ENCODE results near the gene FBXO42. TPM values are rescaled to one million over a fixed set of nuclear protein-coding genes. Genes with fewer than 3 reads are reported as not detected.

FBXO42 gene
- total RNA-seq, 1 donor from 2014 or later, result 5.8 TPM

DNA sequence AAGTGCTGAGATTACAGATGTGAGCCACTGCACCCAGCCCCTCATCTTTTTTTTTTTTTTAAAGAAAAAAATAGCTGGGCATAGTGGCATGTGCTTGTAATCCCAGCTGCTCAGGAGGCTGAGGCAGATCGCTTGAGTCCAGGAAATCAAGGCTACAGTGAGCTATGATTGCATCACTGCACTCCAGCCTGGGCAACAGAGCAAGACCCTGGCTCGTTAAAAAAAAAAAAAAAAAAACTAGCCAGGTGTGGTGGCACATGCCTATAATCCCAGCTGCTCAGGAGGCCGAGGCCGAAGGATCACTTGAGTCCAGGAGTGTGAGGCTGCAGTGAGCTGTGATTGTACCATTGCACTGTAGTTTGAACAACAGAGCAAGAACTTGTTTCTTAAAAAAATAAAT is 28.6 kb upstream of the FBXO42 start:
- H3K4me3 ChIP-seq (ENCODE audit: low read depth, low read length), result no peak overlapping the region
- TF ChIP-seq, protein P1, sequence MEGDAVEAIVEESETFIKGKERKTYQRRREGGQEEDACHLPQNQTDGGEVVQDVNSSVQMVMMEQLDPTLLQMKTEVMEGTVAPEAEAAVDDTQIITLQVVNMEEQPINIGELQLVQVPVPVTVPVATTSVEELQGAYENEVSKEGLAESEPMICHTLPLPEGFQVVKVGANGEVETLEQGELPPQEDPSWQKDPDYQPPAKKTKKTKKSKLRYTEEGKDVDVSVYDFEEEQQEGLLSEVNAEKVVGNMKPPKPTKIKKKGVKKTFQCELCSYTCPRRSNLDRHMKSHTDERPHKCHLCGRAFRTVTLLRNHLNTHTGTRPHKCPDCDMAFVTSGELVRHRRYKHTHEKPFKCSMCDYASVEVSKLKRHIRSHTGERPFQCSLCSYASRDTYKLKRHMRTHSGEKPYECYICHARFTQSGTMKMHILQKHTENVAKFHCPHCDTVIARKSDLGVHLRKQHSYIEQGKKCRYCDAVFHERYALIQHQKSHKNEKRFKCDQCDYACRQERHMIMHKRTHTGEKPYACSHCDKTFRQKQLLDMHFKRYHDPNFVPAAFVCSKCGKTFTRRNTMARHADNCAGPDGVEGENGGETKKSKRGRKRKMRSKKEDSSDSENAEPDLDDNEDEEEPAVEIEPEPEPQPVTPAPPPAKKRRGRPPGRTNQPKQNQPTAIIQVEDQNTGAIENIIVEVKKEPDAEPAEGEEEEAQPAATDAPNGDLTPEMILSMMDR (conservative IDR thresholded peaks at IDR 0.05; ENCODE audit: low read depth, low read length), result no peak
- no peak for DNase-seq (ENCODE audit: low read depth)

DNA sequence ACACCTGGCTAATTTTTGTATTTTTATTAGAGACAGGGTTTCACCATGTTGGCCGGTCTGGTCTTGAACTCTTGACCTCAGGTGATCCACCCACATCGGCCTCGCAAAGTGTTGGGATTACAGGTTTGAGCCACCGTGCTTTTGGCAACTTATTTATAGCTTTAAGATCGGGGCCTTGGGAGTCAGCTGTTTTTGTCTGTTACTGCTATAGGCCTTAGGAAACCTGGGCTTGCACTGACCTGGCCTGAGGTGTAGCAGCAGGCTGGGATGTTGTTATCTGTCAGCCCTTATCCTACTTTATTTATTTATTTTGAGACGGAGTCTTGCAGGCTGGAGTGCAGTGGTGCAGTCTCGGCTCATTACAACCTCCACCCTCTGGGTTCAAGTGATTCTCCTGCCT is 26.2 kb upstream of the FBXO42 start:
- TF ChIP-seq, protein P1 (conservative IDR thresholded peaks at IDR 0.05; ENCODE audit: low read depth, low read length), result no peak
- no peak overlapping the region for H3K4me3 ChIP-seq (ENCODE audit: low read depth, low read length)
- no peak for DNase-seq (ENCODE audit: low read depth)

DNA sequence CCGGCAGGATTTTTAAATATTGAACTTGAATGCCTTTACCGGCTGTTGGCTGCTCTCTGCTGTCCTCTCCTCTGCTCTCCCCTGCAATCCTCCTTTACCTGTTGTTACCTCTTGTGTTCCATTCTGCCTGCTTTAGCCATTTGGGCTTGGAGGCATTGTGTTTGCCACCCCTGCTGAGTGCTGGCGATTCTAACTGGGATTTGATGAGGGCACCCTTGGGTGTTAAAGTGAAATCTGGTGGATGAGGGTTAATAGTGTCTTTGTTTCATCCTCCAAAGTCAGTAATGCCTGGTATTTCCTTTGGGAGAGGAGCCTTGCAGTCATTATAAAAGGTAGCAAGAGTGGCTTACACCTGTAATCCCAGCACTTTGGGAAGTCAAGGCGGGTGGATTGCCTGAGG is 24.7 kb upstream of the FBXO42 start:
- H3K4me3 ChIP-seq (ENCODE audit: low read depth, low read length), result no peak overlapping the region
- TF ChIP-seq, protein P1 (conservative IDR thresholded peaks at IDR 0.05; ENCODE audit: low read depth, low read length), result no peak
- no peak for DNase-seq (ENCODE audit: low read depth)

DNA sequence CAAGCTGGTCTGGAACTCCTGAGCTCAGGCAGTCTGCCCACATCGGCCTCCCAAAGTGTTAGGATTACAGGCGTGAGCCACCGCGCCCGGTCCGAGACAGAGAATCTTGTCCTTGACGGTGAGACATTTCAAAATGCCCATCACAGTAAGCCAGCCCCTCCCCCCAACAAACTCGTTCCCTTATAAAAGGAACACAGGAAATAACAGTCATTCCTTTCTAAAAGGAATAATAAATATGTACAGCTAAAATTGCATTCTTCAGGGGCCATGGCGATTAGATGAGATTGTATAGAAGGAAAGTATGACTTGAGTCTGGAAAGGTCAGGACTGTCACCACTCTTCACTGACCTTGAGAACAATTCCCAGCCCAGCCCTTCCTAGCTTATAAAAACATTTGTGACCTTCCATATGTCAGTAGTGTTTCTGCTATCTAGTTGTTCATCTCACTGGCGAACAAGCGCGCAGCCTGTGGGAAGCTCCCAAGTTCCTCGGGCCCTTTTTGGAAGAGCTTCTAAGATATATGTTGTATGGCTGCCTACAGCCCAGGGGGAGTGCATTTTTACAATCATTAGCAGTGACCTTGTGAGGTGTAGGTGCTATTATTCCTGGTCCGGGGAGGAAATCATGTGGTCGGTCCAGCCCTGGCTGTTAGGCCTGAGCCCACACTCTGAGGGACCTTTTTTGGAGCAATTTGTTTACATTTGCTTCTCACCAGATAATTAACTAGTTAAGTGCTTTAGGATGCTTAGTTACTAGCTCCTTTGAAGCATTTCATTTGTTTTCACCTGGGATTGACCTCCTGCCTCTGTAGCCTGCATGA is 23.5 kb upstream of the FBXO42 start:
- no peak overlapping the region for H3K4me3 ChIP-seq (ENCODE audit: low read depth, low read length)
- TF ChIP-seq, protein P1 (conservative IDR thresholded peaks at IDR 0.05; ENCODE audit: low read depth, low read length), result no peak

DNA sequence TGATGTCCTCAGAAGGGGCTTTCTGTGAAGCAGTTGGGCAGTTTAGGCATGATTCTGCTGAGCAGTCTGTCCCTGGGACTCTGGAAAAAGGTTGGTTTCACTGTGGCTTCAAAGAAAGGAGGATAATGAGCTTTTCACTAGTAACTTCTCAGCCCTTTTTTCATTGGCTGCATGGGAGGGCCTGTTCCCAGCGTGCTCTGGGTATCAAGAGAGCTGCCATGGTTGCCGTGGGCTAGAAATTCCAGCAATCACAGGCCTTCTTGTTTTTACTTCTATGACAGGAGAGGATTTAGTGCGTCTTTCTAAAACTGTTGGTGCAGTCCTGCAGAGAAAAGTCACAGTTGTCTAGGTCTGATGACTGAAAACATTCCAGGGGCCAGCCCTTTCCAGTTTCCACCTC is 22.0 kb upstream of the FBXO42 start:
- no peak for DNase-seq (ENCODE audit: low read depth)
- TF ChIP-seq, protein P1 (conservative IDR thresholded peaks at IDR 0.05; ENCODE audit: low read depth, low read length), result no peak
- no peak overlapping the region for H3K4me3 ChIP-seq (ENCODE audit: low read depth, low read length)

More for the DNA sequence above, 23.5 kb upstream of the FBXO42 start:
- no peak for DNase-seq (ENCODE audit: low read depth)

DNA sequence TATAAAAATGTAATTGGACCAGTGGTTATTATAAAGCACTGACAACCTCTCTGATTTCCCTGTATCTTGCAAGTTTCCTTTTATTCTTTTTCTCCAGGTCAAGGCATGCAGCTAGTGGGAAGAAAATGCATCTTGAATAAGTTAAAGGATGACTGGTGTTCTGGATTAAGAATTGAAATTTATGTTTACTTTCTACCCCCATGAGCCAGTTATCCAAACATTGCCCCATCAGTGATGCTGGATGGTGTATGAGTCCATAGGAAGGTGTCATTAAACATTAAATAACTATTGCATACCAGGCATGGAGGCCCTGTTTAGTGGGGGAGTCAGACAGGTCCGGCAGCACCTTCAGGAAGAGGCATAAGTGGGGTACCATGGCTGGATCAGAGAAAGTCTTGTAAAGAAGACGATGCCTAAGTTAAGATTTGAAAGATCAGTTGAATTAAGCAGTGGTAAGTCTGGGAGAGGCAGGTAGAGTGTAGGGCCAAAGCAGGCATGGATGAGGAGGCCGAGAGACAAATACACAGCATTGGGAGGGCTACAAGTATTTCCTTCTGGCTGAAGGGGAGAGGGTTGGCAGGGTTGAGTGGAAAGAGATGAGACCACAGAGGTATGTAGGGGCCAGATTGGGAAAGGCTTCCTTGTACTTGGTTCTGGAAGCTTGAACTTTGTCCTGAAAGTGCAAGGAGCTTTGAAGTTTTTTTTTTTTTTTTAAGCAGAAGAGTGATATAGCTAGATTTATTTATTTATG is 20.4 kb upstream of the FBXO42 start:
- H3K4me3 ChIP-seq (ENCODE audit: low read depth, low read length), result no peak overlapping the region
- TF ChIP-seq, protein P1 (conservative IDR thresholded peaks at IDR 0.05; ENCODE audit: low read depth, low read length), result no peak
- DNase-seq (ENCODE audit: low read depth), result no peak
